WERI-Rb-1 (cell line): ENCODE results near the gene EPS8.

Experiments
- DNase-seq: peaks from one replicate; pipeline ENCODE4 v3.0.0-alpha.2; 2020
- H3K27ac ChIP-seq: fragments of 250-450 bp; sonication (Bioruptor Pico); 2 replicates; pipeline ENCODE4 v1.5.1; 2020; ENCODE audit warnings: mild to moderate bottlenecking, moderate library complexity
- H3K27me3 ChIP-seq: fragments of 250-450 bp; sonication (Bioruptor Pico); 2 replicates; pipeline ENCODE4 v1.5.1; 2021; ENCODE audit warnings: mild to moderate bottlenecking, low read depth, moderate library complexity; ENCODE audit not compliant: insufficient read depth, severe bottlenecking
- H3K36me3 ChIP-seq: fragments of 250-450 bp; sonication (Bioruptor Pico); 2 replicates; pipeline ENCODE4 v1.5.1; 2020; ENCODE audit warnings: mild to moderate bottlenecking, moderate library complexity
- H3K4me3 ChIP-seq: 2 replicates; pipeline ENCODE4 v1.5.1; 2011; ENCODE audit warnings: low read depth, mild to moderate bottlenecking, control low read depth, low read length
- H3K9me3 ChIP-seq: fragments of 250-450 bp; sonication (Bioruptor Pico); 2 replicates; pipeline ENCODE4 v1.5.1; 2021; ENCODE audit warnings: mild to moderate bottlenecking, moderate library complexity; ENCODE audit not compliant: severe bottlenecking
- CTCF ChIP-seq: IDR thresholded peaks from 2 replicates; pipeline ENCODE4 v1.5.1; 2011; ENCODE audit warnings: low read depth, mild to moderate bottlenecking, control low read depth, inconsistent platforms, low read length

Gene EPS8

GRCh38 chr12:15712823-15713660 is 76.1 kb downstream of the EPS8 start:
- no peak for DNase-seq
- no peak overlapping the region for H3K4me3 ChIP-seq
- H3K36me3 ChIP-seq: no peaks in the 10 kb centered on the region
- no peak for TF ChIP-seq CTCF
- no peak overlapping the region for H3K27ac ChIP-seq
- H3K27me3 ChIP-seq: no peaks in the 10 kb centered on the region
- no peaks in the 10 kb centered on the region for H3K9me3 ChIP-seq

- H3K27me3 ChIP-seq: no peaks in the 10 kb centered on the region
- no peaks in the 10 kb centered on the region for H3K36me3 ChIP-seq
- H3K9me3 ChIP-seq: no peaks in the 10 kb centered on the region
- TF ChIP-seq CTCF: no peak
- H3K4me3 ChIP-seq: no peak overlapping the region
- no peak for DNase-seq
- no peak overlapping the region for H3K27ac ChIP-seq
Measured at GRCh38 chr12:15712160-15712559, 77.0 kb downstream of the EPS8 start.

GRCh38 chr12:15710860-15711510 is 78.2 kb downstream of the EPS8 start:
- Histone ChIP-seq H3K36me3 (no peaks in the 10 kb centered on the region), H3K9me3 (no peaks in the 10 kb centered on the region), H3K27me3 (no peaks in the 10 kb centered on the region), H3K27ac (no peak overlapping the region), H3K4me3 (no peak overlapping the region)
- no peak for TF ChIP-seq CTCF
- DNase-seq: no peak

GRCh38 chr12:15709551-15709950 is 79.6 kb downstream of the EPS8 start:
- Histone ChIP-seq H3K4me3 (no peak overlapping the region), H3K27me3 (no peaks in the 10 kb centered on the region), H3K27ac (no peak overlapping the region), H3K36me3 (no peaks in the 10 kb centered on the region), H3K9me3 (no peaks in the 10 kb centered on the region)
- DNase-seq: no peak
- no peak for TF ChIP-seq CTCF

DNA sequence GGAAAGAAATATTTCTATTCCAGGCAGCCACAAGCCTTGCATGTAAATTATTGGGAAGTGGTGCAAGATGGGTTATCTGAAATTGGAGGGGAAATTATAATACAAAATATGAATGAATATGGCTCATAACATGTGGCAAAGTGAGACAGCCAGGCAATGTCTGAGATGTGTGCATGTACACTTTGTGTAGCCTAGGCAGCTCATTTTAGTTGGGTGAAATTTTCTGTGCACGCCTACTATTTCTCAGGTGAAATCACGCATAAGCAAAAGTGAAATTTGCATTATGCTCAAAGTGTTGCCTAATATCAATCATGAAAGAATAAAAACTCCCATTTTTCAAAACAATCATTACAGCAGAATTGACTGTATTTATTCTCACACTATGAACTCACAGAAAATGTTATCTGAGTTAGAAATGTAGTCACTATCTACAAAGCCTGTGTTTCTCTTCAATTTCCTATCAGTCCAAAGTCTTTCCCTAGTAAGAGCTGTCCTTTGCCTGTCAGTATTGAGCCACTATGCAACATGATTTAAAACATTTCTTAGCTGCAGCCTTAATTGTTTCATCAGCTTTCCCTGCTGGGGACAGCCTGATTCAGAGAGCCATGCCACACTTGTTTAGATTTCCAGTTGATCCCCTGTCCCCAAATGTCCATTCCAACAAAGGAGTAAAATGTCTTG is 80.7 kb downstream of the EPS8 start:
- Histone ChIP-seq H3K4me3 (no peak overlapping the region), H3K9me3 (no peaks in the 10 kb centered on the region), H3K36me3 (no peaks in the 10 kb centered on the region), H3K27ac (no peak overlapping the region), H3K27me3 (no peaks in the 10 kb centered on the region)
- no peak for TF ChIP-seq CTCF
- no peak for DNase-seq
